K562 (cell line): ENCODE data around the gene NUP85. TPM values are rescaled to one million over a fixed set of nuclear protein-coding genes. Genes with fewer than 3 reads are reported as not detected.

Experiments
- CBX3 ChIP-seq, 2 experiments: IDR thresholded peaks; 1 replicate in 1 of 2; 2 replicates in 1 of 2; pipeline ENCODE4 v1.6.1; 2012; ENCODE audit warnings: inconsistent platforms in 2 of 2, low read length in 2 of 2, borderline replicate concordance in 1 of 2, control low read depth in 1 of 2
- CC2D1A ChIP-seq: fragments of 450-650 bp; IDR thresholded peaks from 2 replicates; pipeline ENCODE4 v1.6.1; 2017; ENCODE audit warnings: mild to moderate bottlenecking
- CTCF ChIP-seq, 3 experiments: IDR thresholded peaks in 2 of 3; conservative IDR thresholded peaks in 1 of 3; 2 replicates each; pipeline ENCODE4 v1.5.1; 2011 to 2012; ENCODE audit warnings: low read length in 3 of 3, mild to moderate bottlenecking in 3 of 3, control low read depth in 2 of 3, improper control_type of control experiment in 1 of 3, inconsistent platforms in 1 of 3, low read depth in 1 of 3, mixed read lengths in 1 of 3, moderate library complexity in 1 of 3; ENCODE audit not compliant: insufficient read depth in 2 of 3
- HDAC2 ChIP-seq: fragments of 450-650 bp; IDR thresholded peaks from 2 replicates; pipeline ENCODE4 v1.6.1; 2016; ENCODE audit warnings: mild to moderate bottlenecking
- HMGN3 ChIP-seq: IDR thresholded peaks from 2 replicates; pipeline ENCODE4 v1.6.1; 2011; ENCODE audit warnings: borderline replicate concordance, low read depth, mild to moderate bottlenecking, mixed read lengths, low read length; ENCODE audit not compliant: insufficient read length; ENCODE audit errors: extremely low read depth
- HNRNPH1 ChIP-seq: fragments of 200-400 bp; formaldehyde crosslinking; optimal IDR thresholded peaks from 2 replicates; pipeline ENCODE3; 2017; ENCODE audit warnings: low read depth, mild to moderate bottlenecking, low read length, moderate library complexity
- KLF16 ChIP-seq: IDR thresholded peaks from 2 replicates; pipeline ENCODE4 v1.6.1; 2016; ENCODE audit warnings: antibody characterized with exemption
- MLLT1 ChIP-seq, 2 experiments: fragments of 450-650 bp; IDR thresholded peaks; 2 replicates each; pipeline ENCODE4 v1.6.1; 2016
- MLX ChIP-seq, 2 experiments: fragments of 450-650 bp in 1 of 2; sonication (generic) in 1 of 2; formaldehyde crosslinking; conservative IDR thresholded peaks; 2 replicates each; pipeline versions ENCODE4 v1.4.0 to v1.8.1; 2020 to 2022; ENCODE audit warnings: mild to moderate bottlenecking in 1 of 2, missing genetic modification reagents in 1 of 2
- PREB ChIP-seq: sonication (generic); formaldehyde crosslinking; IDR thresholded peaks from 2 replicates; pipeline ENCODE4 v1.8.1; 2023; ENCODE audit warnings: mild to moderate bottlenecking, missing genetic modification reagents
- RAD21 ChIP-seq, 2 experiments: fragments of 250-450 bp in 1 of 2; fragments of 450-650 bp in 1 of 2; sonication (Bioruptor Pico) in 1 of 2; formaldehyde crosslinking in 1 of 2; IDR thresholded peaks in 1 of 2; conservative IDR thresholded peaks in 1 of 2; 2 replicates each; pipeline versions ENCODE4 v1.4.0 to v1.8.0; 2020 to 2022; ENCODE audit warnings: mild to moderate bottlenecking in 2 of 2, moderate library complexity in 1 of 2
- SMAD1 ChIP-seq: fragments of 150-350 bp; IDR thresholded peaks from 2 replicates; pipeline ENCODE4 v1.6.1; 2014; ENCODE audit warnings: low read length, low read depth; ENCODE audit not compliant: partially characterized antibody
- SMARCE1 ChIP-seq: fragments of 450-650 bp; IDR thresholded peaks from 2 replicates; pipeline ENCODE4 v1.7.1; 2016; ENCODE audit warnings: mild to moderate bottlenecking
- U2AF1 ChIP-seq: fragments of 200-400 bp; formaldehyde crosslinking; optimal IDR thresholded peaks from 2 replicates; pipeline ENCODE3; 2017; ENCODE audit warnings: mild to moderate bottlenecking, low read depth, low read length, moderate library complexity
- ZBTB33 ChIP-seq: sonication (generic); formaldehyde crosslinking; IDR thresholded peaks from 2 replicates; pipeline ENCODE4 v1.8.1; 2023; ENCODE audit warnings: mild to moderate bottlenecking, missing genetic modification reagents
- ZBTB7A ChIP-seq: IDR thresholded peaks from 2 replicates; pipeline ENCODE4 v1.6.1; 2011; ENCODE audit warnings: low read depth, mild to moderate bottlenecking, low read length, moderate library complexity, borderline replicate concordance; ENCODE audit not compliant: control insufficient read depth
- ZKSCAN8 ChIP-seq: fragments of 200-800 bp; sonication (Bioruptor generic); IDR thresholded peaks from 2 replicates; pipeline ENCODE4 v1.6.1; 2016; ENCODE audit warnings: missing genetic modification characterization, missing compliant biosample characterization
- ZNF511 ChIP-seq: sonication (generic); formaldehyde crosslinking; IDR thresholded peaks from 2 replicates; pipeline ENCODE4 v1.8.0; 2022; ENCODE audit warnings: mild to moderate bottlenecking, missing genetic modification reagents
- polyA plus RNA-seq, 8 experiments: library from polyadenylated mRNA; depleted of rRNA in 4 of 8; stranded (reverse) in 5 of 8; unstranded in 3 of 8; fragments of >200 nt; fragmentation: Nextera tagmentation in 2 of 8; fragmentation: Illumina TruSeq in 1 of 8; extraction: Ambion mirVana in 2 of 8; extraction: Trizol in 1 of 8; gene quantifications; 2 replicates each; pipeline versions ENCODE4 v1.2.1 to v1.2.3, GENCODE V29; 2011 to 2014; ENCODE audit warnings: inconsistent platforms in 1 of 8, missing spikeins in 1 of 8
- total RNA-seq, 7 experiments: library from RNA; depleted of rRNA in 6 of 7; stranded (reverse); fragments of >200 nt in 6 of 7; fragmentation: Illumina TruSeq in 2 of 7; extraction: Trizol in 2 of 7; gene quantifications; 2 replicates each; pipeline versions ENCODE4 v1.2.1 to v1.2.3, GENCODE V29; 2011 to 2021; ENCODE audit warnings: low replicate concordance in 1 of 7

The NUP85 gene
- total and polyA plus RNA-seq, 9 of the 15 experiments (the other 6 are each of a cell fraction or from before 2014, with no cell fraction given) = 50.2 to 177 (median 110) TPM

GRCh38 chr17:75240394-75241142 lies 35.1 kb downstream of the NUP85 start (continued):
- TF ChIP-seq MLX (CRISPR knock-in tag; conservative IDR thresholded peaks at IDR 0.05) = 0 out of 4 replicates have a peak, but pooled peaks of 1 of the 2 experiments have one; percentile 62
- TF ChIP-seq SMAD1 = no peak
- TF ChIP-seq CTCF (IDR thresholded peaks at IDR 0.05 in 2 of 3, conservative IDR thresholded peaks at IDR 0.05 in 1 of 3; ENCODE audit: insufficient read depth in 2 of 3, low read depth in 1 of 3, low read length in 3 of 3) = peak; percentile 99 to 100 (median 99)
- TF ChIP-seq RAD21 (CRISPR knock-in tag; conservative IDR thresholded peaks at IDR 0.05 in 1 of 2, IDR thresholded peaks at IDR 0.05 in 1 of 2) = peak; percentile 43 to 93
- peak; percentile 93 for TF ChIP-seq ZBTB7A
- TF ChIP-seq U2AF1 = no peak
- TF ChIP-seq PREB (CRISPR knock-in tag) = 0 out of 2 replicates have a peak, but pooled peaks have one; percentile 16
- 0 out of 2 replicates have a peak, but pooled peaks have one; percentile 24 for TF ChIP-seq HDAC2
- 0 out of 2 replicates have a peak, but pooled peaks have one; percentile 22 for TF ChIP-seq SMARCE1
- no peak for TF ChIP-seq ZKSCAN8 (CRISPR knock-in tag)
- TF ChIP-seq CBX3 (IDR thresholded peaks at IDR 0.05; ENCODE audit: borderline replicate concordance in 1 of 2, low read length in 2 of 2) = 0 out of 3 replicates have a peak, but pooled peaks of 1 of the 2 experiments have one; percentile 72
- TF ChIP-seq MLLT1 (IDR thresholded peaks at IDR 0.05) = peak in 1 of 2 experiments; percentile 77; a peak in 1 of 4 replicates
- peak; percentile 79 for TF ChIP-seq ZBTB33 (CRISPR knock-in tag)
- peak; percentile 44; the same call in 1 of the 2 replicates for TF ChIP-seq KLF16
- peak; percentile 23 for TF ChIP-seq HMGN3
- TF ChIP-seq ZNF511 (CRISPR knock-in tag) = peak; percentile 75
- no peak; the same call in none of the 2 replicates for TF ChIP-seq CC2D1A
- no peak for TF ChIP-seq HNRNPH1
